B cell (primary cell): Measurements from ENCODE around the gene RIC8B. TPM values are rescaled to one million over a fixed set of nuclear protein-coding genes. Genes with fewer than 3 reads are reported as not detected.

Experiments used
- ATAC-seq: fragments of 200-7000 bp; cut with Tn5 transposase; one replicate; pipeline ENCODE4 v1.10.0; 2021; ENCODE audit warnings: low read depth, mild to moderate bottlenecking, moderate number of reproducible peaks, moderate library complexity
- CTCF ChIA-PET: fragments of 350-600 bp; sonication (Branson Sonifier 250); formaldehyde crosslinking; loops from one replicate; lab custom pipeline; 2021; ENCODE audit warnings: antibody characterized with exemption, inconsistent platforms; lab: Charles Lee
- POLR2A ChIA-PET: fragments of 350-600 bp; sonication (Branson Sonifier 250); formaldehyde crosslinking; loops from one replicate; lab custom pipeline; 2021; ENCODE audit warnings: antibody characterized with exemption; lab: Charles Lee
- DNase-seq: peaks from one replicate; pipeline ENCODE4 v3.0.0; 2013
- H2AFZ ChIP-seq: 2 replicates; pipeline ENCODE4 v1.6.1; 2012; ENCODE audit warnings: mild to moderate bottlenecking, low read depth, low read length; ENCODE audit not compliant: insufficient read depth, poor library complexity, severe bottlenecking
- H3K27ac ChIP-seq, 2 donors: 1 replicate in 1 of 2; 2 replicates in 1 of 2; pipeline ENCODE4 v1.5.1; 2012 to 2013; ENCODE audit warnings: low read length in 2 of 2, mild to moderate bottlenecking in 2 of 2, moderate library complexity in 1 of 2
- H3K27me3 ChIP-seq, 4 experiments: fragments of 200-600 bp in 1 of 4; sonication (generic) in 1 of 4; replicated peaks in 1 of 4; 1 replicate in 2 of 4; 2 replicates in 2 of 4; pipeline versions ENCODE4 v1.6.1 to v1.7.0; 2013 to 2016; ENCODE audit warnings: low read length in 3 of 4, mild to moderate bottlenecking in 2 of 4, mixed read lengths in 1 of 4, moderate library complexity in 1 of 4; ENCODE audit not compliant: insufficient read depth in 4 of 4, control insufficient read depth in 3 of 4; ENCODE audit errors: control extremely low read depth in 1 of 4
- H3K36me3 ChIP-seq, 2 experiments: replicated peaks in 1 of 2; 1 replicate in 1 of 2; 2 replicates in 1 of 2; pipeline versions ENCODE4 v1.6.1 to v1.7.1; 2013; ENCODE audit warnings: low read length in 1 of 2; ENCODE audit not compliant: insufficient read depth in 2 of 2, control insufficient read depth in 1 of 2; ENCODE audit errors: control extremely low read depth in 1 of 2, extremely low read depth in 1 of 2
- H3K4me1 ChIP-seq, 2 donors: fragments of 200-600 bp in 1 of 2; sonication (generic) in 1 of 2; 1 replicate in 1 of 2; 2 replicates in 1 of 2; pipeline versions ENCODE4 v1.5.1 to v1.6.1; 2013 to 2017; ENCODE audit warnings: low read length in 2 of 2; ENCODE audit not compliant: control insufficient read depth in 2 of 2, insufficient read depth in 2 of 2
- H3K4me2 ChIP-seq: replicated peaks from 2 replicates; pipeline ENCODE3; 2012; ENCODE audit warnings: mild to moderate bottlenecking, low read depth, low read length; ENCODE audit not compliant: poor library complexity, severe bottlenecking
- H3K4me3 ChIP-seq, 5 experiments: fragments of 200-600 bp in 1 of 5; sonication (generic) in 1 of 5; 1 replicate in 3 of 5; 2 replicates in 2 of 5; pipeline versions ENCODE4 v1.5.1 to v1.7.0; 2011 to 2016; ENCODE audit warnings: low read length in 4 of 5, mild to moderate bottlenecking in 4 of 5, low read depth in 2 of 5, control low read depth in 1 of 5, moderate library complexity in 1 of 5; ENCODE audit not compliant: insufficient read depth in 1 of 5; ENCODE audit errors: control extremely low read depth in 1 of 5, extremely low read depth in 1 of 5
- H3K79me2 ChIP-seq: fragments of 200-600 bp; sonication (generic); one replicate; pipeline ENCODE4 v1.6.0; 2016; ENCODE audit warnings: low read length; ENCODE audit not compliant: control insufficient read depth, insufficient read depth
- H3K9ac ChIP-seq: fragments of 200-600 bp; sonication (generic); 2 replicates; pipeline ENCODE4 v1.6.1; 2017; ENCODE audit warnings: mild to moderate bottlenecking, low read length, moderate library complexity
- H3K9me3 ChIP-seq, 3 donors: one replicate each; pipeline versions ENCODE4 v1.6.1 to v1.7.1; 2013; ENCODE audit warnings: low read length in 2 of 3; ENCODE audit not compliant: control insufficient read depth in 2 of 3, insufficient read depth in 1 of 3; ENCODE audit errors: control extremely low read depth in 1 of 3
- H4K20me1 ChIP-seq: 2 replicates; pipeline ENCODE4 v1.6.0; 2012; ENCODE audit warnings: mild to moderate bottlenecking, low read length; ENCODE audit not compliant: insufficient read depth, control insufficient read depth, poor library complexity, severe bottlenecking
- H3K27ac Mint-ChIP-seq: one replicate; pipeline ENCODE4 v1.8.0; 2021; ENCODE audit warnings: mixed read lengths
- H3K27me3 Mint-ChIP-seq: one replicate; pipeline ENCODE4 v1.8.0; 2021; ENCODE audit warnings: mixed read lengths
- H3K4me1 Mint-ChIP-seq: one replicate; pipeline ENCODE4 v1.8.0; 2021; ENCODE audit warnings: mixed read lengths
- H3K4me3 Mint-ChIP-seq: one replicate; pipeline ENCODE4 v1.8.0; 2021; ENCODE audit warnings: mixed read lengths
- H3K9me3 Mint-ChIP-seq: one replicate; pipeline ENCODE4 v1.8.0; 2022; ENCODE audit warnings: mixed read lengths; ENCODE audit not compliant: insufficient read depth
- EZH2 ChIP-seq: IDR thresholded peaks from 2 replicates; pipeline ENCODE4 v1.6.1; 2012; ENCODE audit warnings: borderline replicate concordance, low read depth, mild to moderate bottlenecking, moderate library complexity, low read length; ENCODE audit not compliant: insufficient read depth, poor library complexity, severe bottlenecking
- whole genome bisulfite sequencing: methylation state at CpG from one replicate; pipeline ENCODE4 v1.1.5; 2013; ENCODE audit warnings: missing lambda C conversion rate; ENCODE audit not compliant: insufficient coverage; 5-methylcytosine and 5-hydroxymethylcytosine counted together
- intact Hi-C: fragments of 100-400 bp; cut with micrococcal nuclease; formaldehyde crosslinking; loops from one replicate; pipeline ENCODE4 v1.10.0; 2022
- polyA plus RNA-seq: library from polyadenylated mRNA; depleted of rRNA; stranded (reverse); fragments of >200 nt; gene quantifications from 2 replicates; pipeline ENCODE4 v1.2.3, GENCODE V29; 2012
- total RNA-seq, 2 donors: library from RNA; stranded (reverse); fragments of 120-200 nt in 1 of 2; gene quantifications; 1 replicate in 1 of 2; 2 replicates in 1 of 2; pipeline versions ENCODE4 v1.2.3 to v1.2.4, GENCODE V29; 2013 to 2022
- TF ChIP-seq, protein P1 (sequence below): fragments of 200-600 bp; IDR thresholded peaks from one replicate; pipeline ENCODE4 v1.8.0; 2022; ENCODE audit warnings: antibody characterized with exemption, mild to moderate bottlenecking

The RIC8B gene
- total and polyA plus RNA-seq, 2 donors (not counting 1 experiment from before 2014, with no cell fraction given) = 3.0 to 14.8 TPM

DNA sequence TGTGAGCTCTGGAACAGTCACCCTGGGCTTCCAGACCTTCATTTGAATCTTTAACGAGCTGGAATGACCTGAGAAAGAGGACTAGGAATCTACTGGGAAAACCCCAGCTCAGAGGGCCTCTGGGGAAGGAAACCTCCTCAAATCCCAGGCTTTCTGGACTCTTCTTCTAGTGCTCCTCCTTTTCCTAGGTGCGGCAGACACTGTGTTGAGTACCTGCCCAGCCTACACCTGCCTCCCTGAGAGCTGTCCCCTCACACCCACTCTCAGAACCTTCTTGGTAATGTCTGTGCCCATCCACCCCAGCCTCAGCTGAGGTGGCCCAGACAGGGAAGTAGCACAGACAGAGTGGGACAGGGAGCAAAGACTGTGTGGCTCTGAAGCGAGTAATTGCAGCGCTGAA is 133.4 kb downstream of the RIC8B start:
- Mint-ChIP-seq H3K4me1 (peaks cover 14% of the 10 kb centered on the region), H3K27me3 (peaks cover 78% of the 10 kb centered on the region), H3K9me3 (no peaks in the 10 kb centered on the region), H3K4me3 (no peak overlapping the region), H3K27ac (no peak overlapping the region)
- intact Hi-C loops = no loop called here
- TF ChIP-seq EZH2 = no peak
- TF ChIP-seq, protein P1, sequence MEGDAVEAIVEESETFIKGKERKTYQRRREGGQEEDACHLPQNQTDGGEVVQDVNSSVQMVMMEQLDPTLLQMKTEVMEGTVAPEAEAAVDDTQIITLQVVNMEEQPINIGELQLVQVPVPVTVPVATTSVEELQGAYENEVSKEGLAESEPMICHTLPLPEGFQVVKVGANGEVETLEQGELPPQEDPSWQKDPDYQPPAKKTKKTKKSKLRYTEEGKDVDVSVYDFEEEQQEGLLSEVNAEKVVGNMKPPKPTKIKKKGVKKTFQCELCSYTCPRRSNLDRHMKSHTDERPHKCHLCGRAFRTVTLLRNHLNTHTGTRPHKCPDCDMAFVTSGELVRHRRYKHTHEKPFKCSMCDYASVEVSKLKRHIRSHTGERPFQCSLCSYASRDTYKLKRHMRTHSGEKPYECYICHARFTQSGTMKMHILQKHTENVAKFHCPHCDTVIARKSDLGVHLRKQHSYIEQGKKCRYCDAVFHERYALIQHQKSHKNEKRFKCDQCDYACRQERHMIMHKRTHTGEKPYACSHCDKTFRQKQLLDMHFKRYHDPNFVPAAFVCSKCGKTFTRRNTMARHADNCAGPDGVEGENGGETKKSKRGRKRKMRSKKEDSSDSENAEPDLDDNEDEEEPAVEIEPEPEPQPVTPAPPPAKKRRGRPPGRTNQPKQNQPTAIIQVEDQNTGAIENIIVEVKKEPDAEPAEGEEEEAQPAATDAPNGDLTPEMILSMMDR = no peak
- no peaks in the 10 kb centered on the region for H3K36me3 ChIP-seq
- DNase-seq = no peak
- 63% methylated on average over 4 of the region's 4 CpGs for WGBS
- peaks cover 2 to 37% (median 4%) of the 10 kb centered on the region in 3 donors for H3K9me3 ChIP-seq
- no peaks in the 10 kb centered on the region for H3K79me2 ChIP-seq
- H3K4me1 ChIP-seq = peaks cover 15 to 41% of the 10 kb centered on the region in 2 donors
- H3K9ac ChIP-seq = no peak overlapping the region
- H3K27ac ChIP-seq = no peak overlapping the region
- no peak for ATAC-seq
- H4K20me1 ChIP-seq = peaks cover 8% of the 10 kb centered on the region
- H3K27me3 ChIP-seq = peaks cover 6 to 91% (median 73%) of the 10 kb centered on the region in 4 experiments
- no peak overlapping the region for H2AFZ ChIP-seq
- no peak overlapping the region for H3K4me2 ChIP-seq
- ChIA-PET CTCF (interaction anchor here (0.7 kb wide), 1 partner anchor 13 kb away, joined by 7 read pairs; no protein-coding TSS in a partner anchor), POLR2A (no interaction called here)
- H3K4me3 ChIP-seq = no peak overlapping the region

DNA sequence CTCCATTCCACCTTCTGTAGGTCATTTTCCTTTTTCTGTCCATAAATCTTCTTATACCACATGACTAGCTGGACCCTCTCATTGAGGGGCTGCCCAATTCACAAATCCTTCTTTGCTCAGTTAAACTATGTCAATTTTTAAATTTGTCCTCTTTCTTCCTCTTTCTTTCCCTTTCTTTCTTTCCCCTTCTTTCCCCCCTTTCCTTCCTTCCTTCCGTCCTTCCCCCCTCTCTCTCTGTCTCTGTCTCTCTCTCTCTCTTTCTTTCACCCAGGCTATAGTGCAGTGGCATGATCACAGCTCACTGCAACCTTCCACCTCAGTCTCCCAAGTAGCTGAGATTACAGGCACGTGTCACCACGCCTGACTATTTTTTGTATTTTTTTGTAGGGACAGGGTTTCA is 134.1 kb downstream of the RIC8B start:
- H3K27me3 ChIP-seq = peaks cover 5 to 91% (median 73%) of the 10 kb centered on the region in 4 experiments
- H3K79me2 ChIP-seq = no peaks in the 10 kb centered on the region
- H3K27ac Mint-ChIP-seq = no peak overlapping the region
- ChIA-PET CTCF (no interaction called here), POLR2A (no interaction called here)
- H3K27ac ChIP-seq = no peak overlapping the region
- H3K36me3 ChIP-seq = no peaks in the 10 kb centered on the region
- H3K4me2 ChIP-seq = no peak overlapping the region
- H2AFZ ChIP-seq = no peak overlapping the region
- no peak for DNase-seq
- H3K9me3 ChIP-seq = peaks cover 2 to 37% (median 4%) of the 10 kb centered on the region in 3 donors
- H3K27me3 Mint-ChIP-seq = peaks cover 78% of the 10 kb centered on the region
- WGBS = 50% methylated on average over 1 of the region's 3 CpGs
- TF ChIP-seq EZH2 = no peak
- no peaks in the 10 kb centered on the region for H3K9me3 Mint-ChIP-seq
- H3K4me3 Mint-ChIP-seq = no peak overlapping the region
- peaks cover 8% of the 10 kb centered on the region for H4K20me1 ChIP-seq
- intact Hi-C loops = no loop called here
- H3K9ac ChIP-seq = no peak overlapping the region
- peaks cover 11 to 34% of the 10 kb centered on the region in 2 donors for H3K4me1 ChIP-seq
- H3K4me1 Mint-ChIP-seq = peaks cover 13% of the 10 kb centered on the region
- no peak for ATAC-seq
- H3K4me3 ChIP-seq = no peak overlapping the region
